GM03348 (cell line): ENCODE results near the gene WAPL.

Experiments used
- DNase-seq: peaks from one replicate; pipeline ENCODE4 v3.0.0; 2012; ENCODE audit warnings: low spot score

WAPL gene

DNA sequence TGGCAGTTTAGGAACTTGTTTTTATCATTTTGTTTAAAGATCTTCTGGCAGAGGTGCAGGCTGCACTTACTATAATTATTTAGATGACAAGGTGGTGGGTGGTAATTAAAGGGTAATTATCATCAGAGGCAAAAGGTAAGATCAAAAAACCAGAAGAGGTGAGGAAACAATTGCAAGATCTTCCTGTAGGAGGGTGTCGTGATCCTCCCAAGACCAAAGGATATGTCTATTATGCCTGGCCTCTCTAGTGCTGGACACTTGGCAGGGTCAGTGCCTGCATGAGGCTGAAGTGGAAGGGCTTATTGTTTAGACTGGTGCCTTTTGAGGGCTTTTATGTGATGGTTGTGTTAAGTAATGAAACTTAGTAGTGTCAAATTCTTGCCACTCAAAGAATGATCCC is 1.8 kb upstream of the WAPL start:
- DNase-seq: peak; percentile 34

DNA sequence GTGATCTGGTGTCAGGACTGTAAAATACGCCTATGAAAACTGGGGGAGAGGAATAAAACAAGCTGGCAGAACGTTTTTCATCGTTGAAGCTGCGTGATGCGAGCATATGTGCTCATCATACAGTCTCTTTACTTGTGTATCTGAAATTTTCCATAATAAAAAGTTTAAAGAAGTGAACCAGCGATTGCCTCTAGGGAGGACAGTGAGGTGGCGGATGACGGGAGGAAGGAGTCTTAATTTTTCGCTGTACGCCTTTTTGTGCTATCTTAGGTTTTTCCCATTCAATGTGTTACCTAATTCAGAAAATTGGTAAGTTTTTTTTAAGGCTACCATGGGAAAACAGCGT is 891 bp upstream of the WAPL start:
- peak; percentile 37 for DNase-seq

DNA sequence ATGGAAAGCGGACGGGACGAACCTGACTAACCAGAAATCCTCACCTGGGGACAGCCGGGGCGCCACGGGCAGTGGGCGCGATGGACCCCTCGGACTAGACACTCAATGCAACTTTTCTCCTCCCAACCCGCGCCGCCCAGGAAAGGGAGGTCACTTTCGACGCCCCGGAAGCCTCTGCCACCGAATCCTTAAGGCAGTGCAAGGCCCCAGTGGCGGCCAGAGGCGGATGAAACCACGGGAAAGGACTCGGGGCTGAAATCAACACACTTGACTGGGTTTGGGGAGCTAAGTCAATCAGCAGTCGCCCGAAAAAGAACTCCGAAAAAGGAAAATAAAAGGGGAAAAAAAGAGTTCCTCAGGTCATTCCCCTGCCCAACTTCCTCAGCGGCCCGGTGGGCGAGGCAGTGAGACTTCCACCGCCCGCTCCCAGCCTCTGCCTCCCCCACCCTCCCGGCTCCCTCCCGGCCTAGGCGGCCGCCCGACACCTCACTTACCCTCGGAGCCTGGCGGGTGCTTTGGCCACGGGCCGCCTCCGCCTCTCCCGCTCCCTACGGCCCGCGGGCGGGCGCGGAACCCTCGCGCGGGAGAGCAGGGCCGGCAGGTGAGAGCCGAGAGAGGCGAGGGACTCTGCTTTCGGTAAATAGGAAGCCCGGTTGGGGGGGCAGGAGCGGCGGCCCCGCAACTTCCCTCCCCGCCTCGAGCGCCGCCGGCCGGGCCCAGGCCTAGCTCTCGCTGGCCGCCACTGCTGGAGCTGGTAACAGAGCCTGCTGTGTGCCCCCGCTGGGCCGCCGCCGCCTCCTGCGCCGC is 518 bp downstream of the WAPL start:
- peak; percentile 84 for DNase-seq

DNA sequence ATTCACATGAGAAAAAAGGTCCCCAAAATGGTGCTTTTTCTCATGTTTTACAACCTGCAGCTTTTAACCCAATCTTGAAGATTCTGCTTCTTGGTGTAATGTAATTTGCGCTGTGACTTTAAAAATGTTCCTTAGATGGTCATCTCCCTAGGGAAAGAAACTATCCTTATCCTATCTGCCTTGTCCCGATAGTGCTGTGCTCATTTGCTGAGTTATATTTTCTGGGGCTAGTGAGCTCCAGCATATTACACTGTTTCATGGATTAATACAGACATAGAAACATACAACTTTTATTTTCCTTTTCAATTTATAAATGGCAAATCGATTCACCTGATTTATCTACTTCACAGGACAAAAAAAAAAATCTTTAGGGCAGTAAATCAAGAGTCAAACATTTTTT is 2.8 kb downstream of the WAPL start:
- no peak for DNase-seq

DNA sequence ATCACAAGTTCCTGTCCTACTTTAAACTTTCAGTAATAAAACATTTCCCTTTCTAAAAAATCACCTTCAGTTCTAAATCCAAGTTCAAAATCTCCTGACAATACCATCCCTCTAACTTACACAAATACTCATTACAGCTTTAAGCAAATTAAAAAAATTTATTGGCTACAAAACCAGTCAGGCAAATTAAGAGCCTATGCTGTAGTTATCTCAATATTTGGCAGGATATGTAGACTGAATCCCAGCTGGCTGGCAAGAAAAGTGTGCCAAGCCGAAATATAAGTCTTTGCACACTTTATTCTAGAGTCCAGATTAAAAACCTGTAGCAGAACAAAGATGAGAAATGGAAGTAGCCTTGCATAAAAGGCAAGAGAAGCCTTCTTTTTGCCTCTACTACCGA is 9.5 kb downstream of the WAPL start:
- DNase-seq: no peak

DNA sequence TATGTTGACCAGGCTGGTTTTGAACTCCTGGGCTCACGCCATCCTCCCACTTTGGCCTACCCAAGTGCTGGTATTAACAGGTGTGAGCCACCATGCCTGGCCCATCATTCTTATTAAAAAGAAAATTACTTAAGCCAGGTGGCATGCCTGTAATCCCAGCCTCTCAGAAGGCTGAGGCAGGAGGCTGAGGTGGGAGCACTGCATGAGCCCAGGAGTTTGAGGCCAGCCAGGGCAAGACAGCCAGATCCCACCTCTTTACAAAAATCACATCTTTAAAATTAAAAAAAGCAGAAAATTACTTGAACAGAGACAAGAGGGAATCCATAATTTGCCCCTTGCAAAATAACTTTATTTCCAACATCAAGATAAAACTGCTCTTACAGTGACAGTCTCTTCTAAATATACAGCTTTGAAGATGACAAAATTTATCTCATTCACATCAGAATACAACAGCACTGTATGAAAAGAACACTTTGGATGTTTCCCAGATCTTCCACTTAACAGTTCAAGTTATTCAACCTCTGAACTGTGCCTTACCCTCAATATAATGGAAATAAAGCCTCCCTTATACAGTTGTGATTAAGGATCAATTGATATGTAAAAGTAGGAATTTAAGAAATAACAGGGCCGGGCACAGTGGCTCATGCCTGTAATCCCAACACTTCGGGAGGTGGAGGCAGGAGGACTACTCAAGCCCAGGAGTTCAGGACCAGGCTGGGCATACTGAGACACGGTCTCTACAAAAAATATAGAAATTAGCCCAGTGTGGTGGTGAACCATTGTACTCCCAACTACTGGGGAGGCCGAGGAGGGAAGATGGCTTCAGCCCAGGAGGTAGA is 10.3 kb downstream of the WAPL start:
- DNase-seq: no peak

DNA sequence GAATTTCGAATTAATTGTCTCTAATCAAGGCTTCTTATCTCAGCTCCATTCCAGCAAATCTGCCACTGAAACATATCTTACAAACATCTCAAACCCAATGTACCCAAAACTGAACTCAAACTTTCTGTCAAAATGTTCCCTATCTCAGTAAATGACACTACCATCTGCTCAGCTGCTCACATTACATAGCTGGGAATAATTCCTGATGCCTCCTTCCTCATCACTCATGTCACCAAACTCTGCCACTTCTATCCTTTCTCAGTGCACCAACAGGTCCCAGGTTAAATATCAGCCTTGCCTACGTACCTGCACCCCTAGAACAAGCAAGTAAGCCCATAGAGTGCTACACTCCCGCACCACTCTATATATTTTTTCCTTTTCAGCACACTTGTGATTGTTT is 12.4 kb downstream of the WAPL start:
- no peak for DNase-seq

DNA sequence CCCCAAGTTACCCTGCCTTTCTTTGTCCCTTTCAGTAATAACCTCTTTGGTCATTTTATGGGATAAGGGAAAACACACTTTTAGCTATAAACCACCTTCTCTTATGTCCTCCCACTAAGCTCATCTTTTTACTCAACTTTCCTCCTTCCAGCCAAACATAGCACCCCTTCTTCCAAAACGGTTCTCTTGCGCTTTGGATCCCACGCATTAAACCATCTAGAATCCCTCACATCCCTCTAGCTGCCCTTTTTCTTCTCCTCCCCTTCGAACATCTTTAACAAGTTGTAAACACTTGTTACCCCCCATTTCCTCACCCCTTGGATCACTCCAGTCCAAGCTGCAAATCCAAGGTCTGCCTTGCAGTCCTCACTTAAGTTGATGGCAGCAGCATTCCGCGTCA is 13.4 kb downstream of the WAPL start:
- DNase-seq: no peak

DNA sequence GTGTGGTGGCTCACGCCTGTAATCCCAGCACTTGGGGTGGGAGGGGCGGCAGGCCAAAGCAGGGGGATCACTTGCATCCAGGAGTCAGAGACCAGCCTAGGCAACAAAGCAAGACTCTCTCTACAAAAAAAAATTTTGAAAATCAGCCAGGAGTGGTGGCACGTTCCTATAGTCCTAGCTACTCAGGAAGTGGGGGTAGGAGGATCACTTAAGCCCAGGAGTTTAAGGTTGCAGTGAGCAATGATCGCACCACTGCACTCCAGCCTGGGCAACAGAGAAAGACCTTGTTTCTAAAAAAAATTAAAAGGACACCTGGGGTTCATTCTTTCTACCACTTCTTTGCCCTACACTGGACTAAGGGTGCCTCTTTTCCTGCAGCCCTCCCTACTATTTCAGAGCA is 15.1 kb downstream of the WAPL start:
- DNase-seq: no peak

DNA sequence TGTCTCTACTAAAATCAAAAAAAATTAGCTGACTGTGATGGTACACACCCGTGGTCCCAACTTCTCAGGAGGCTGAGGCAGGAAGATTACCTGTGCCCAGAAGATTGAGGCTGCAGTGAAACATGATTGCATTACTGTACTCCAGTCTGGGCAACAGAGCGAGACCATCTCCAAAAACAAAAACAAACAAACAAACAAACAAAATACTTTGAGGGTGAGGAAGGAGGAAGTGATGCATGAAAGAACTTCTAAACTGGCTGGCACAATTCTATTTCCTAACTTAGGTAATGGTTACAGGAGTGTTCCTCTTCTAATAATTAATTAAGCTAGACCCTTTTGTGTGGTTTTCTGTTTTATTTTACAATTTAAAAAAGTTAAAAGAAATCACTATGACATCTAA is 15.5 kb downstream of the WAPL start:
- no peak for DNase-seq

DNA sequence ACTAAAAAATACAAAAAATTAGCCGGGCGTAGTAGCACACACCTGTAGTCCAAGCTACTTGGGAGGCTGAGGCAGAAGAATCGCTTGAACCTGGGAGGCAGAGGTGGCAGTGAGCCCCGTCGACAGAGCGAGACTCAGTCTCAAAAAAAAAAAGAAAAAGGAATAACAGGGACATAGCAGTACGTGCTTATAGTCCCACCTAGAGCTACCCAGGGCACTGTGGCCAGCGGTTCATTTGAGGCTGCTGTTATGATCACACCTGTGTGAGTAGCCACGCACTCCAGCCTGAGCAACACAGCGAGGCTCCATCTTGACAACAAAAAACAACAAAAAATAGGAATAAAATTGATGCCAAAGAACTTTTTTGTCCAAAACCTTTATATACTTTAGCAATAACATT is 17.1 kb downstream of the WAPL start:
- DNase-seq: no peak

DNA sequence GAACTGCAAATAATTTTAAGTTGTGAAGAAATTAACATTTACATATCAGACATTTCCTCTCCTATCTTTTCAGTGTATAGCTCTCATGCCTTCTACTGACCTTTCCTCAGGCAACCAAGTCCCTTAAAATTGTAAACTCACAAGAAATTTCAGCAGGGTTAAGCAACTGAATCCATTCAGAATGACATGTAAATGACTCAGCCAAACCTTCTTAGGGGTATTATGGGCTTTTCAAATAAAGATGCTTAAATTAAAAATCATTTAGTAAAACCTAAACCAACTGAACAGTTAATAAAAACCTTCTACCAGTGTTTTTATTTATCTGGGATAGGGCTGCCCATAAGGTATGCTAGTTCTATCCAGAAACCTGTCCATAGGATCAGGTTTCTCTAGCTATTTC is 20.7 kb downstream of the WAPL start:
- DNase-seq: peak; percentile 26

DNA sequence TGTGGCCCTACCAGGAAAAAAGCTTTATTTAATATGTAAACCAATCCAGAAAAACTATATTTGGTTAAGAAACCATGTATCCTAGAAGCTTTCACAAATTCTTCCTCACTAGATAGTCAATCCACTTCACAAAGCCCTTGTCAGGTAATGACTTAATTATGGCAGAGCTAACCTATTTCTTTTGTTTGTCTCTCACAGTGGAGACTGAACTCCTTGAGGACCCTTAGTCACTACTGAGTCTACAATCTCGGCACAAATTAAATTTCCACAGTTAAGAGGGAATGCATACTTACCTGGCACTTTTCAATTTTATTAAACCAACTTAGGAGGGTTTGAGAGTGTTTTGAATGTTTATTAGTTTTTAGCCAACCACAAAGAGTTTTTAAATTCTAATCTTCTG is 23.0 kb downstream of the WAPL start:
- DNase-seq: no peak

DNA sequence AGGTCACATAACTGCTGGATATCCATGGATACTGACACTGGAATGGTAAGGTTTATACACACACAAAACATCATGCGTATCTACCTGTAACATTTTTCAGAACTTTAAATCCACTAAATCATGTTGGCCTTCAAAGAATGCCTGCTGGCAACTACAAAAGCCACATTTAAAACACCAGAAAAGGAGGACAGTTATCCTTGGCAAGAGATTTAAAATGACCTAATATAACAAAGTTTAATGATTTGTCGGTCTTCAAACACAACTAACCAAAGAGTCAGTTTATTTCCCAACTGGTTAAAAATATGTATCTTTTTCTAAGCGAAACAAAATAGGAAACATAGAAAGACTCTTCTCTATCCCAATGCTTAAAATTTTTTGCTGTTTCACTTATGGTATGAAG is 24.0 kb downstream of the WAPL start:
- DNase-seq: no peak

DNA sequence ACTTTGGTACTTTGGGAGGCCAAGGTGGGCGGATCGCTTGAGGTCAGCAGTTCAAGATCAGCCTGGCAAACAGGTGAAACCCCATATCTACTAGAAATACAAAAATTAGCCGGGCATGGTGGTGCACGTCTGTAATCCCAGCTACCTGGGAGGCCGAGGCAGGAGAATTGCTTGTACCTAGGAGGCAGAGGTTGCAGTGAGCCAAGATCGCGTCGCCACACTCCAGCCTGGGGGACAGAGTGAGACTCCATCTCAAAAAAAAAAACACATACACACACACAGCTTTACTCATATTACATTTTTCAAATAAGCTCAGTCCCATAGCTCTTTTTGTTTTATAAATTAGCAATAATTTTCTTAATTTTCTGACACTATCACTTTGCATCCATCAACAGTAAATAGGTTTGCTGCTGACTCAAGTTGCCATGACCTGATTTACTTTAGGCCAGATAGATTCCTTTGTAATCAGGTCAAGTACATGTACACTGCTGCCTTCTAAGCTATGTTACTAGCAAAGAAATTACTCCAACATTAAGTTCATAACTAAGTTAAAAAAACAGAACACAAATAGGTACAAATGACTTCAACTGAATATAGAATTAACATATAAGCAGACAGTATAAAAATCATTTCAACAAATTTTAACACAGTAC is 31.5 kb downstream of the WAPL start:
- no peak for DNase-seq

DNA sequence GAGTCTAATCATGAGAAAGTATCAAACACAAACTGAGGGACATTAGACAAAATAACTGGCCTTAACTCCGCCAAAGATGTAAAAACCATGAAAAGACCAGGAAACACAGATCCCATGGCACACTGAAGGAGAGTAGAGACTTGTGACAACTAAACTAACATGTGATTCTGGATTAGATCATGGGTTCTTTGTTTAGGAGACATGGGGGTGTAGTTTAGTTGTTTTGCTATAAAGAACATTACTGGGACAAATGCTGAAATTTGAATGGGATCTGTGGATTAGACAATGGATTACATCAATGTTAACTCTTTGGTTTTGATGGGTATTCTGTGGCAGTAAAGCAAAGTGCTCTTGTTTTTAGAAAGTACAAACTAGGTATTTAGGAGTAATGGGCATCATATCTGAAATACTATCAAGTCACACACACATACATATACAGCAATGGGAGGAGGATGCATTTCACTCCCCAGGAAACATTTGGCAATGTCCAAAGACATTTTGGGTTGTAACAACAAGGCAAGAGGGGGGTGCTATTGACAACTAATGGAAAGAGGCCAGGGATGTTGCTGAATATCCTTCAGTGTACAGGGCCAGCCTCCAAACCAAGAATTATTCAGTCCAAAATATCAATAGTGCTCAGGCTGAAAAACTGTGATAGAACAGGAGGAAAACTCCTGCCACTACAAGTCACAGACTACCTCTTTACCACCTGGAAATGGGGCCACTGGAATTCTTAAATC is 32.4 kb downstream of the WAPL start:
- DNase-seq: no peak

DNA sequence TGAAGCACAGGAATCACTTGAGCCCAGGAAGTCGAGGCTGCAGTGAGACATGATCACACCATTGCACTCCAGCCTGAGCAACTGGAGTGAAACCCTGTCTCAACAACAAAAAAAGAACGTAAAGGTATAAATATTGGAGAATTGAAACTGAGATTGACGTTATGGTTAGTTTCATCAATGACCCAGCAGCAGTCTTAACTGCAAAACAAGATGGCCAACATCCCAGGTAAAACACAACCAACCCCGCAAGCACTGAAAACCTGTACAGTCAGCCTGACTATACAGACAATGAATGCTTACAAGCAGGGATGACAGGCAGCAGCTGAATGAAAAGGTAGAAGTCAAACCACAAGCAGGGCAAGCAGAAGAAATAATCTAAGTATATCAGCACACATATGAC is 34.7 kb downstream of the WAPL start:
- DNase-seq: no peak

DNA sequence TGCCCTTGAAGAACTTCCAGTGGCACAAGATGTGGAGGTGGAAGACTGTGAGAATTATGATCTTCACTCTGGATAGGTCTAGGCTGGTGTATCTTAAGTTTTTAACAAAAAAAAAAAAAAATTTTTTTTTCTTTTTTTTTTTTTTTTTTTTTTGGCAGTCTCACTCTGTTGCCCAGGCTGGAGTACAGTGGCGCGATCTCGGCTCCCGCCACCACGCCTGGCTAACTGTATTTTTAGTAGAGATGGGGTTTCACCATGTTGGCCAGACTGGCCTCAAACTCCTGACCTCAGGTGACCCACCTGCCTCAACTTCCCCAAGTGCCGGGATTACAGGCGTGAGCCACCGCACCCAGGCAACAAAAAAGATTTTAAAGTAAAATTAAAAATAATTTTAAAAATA is 37.9 kb downstream of the WAPL start:
- no peak for DNase-seq

DNA sequence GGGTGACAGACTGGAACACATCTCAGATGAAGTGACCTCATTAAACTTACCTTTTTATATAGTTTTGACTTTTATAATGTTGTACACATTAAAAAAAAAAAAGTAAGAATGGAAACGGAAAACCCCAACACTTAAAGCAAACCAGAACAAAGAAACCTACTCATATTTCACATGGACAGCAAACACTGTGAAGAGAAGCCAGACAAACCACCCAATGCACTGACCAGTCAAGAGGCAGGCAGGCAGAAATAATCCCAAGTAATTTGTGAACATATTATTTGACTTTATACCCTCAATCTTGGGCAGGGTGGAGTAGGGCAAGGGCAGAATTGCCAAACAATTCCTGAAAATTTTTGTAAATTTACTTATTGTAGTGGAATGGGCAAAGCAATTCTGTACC is 39.8 kb downstream of the WAPL start:
- DNase-seq: no peak

DNA sequence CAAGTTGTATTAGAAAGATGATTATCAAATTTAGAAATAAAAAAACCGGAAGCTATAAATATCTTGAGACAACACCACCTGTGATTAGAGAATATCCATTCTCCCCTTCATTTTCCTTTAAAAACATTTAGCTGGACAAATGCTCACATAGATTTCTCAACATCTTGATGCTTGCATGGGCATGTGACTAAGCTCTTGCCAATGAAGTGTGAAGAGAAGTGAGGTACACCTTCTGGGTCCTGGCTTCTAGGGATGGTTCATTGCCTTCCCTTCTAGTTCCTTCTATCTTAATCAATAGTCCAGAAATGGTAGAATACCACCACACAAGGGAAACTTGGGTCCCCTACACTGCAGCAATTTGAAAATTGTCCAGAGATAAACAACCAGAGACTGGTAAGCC is 41.0 kb downstream of the WAPL start:
- DNase-seq: no peak

DNA sequence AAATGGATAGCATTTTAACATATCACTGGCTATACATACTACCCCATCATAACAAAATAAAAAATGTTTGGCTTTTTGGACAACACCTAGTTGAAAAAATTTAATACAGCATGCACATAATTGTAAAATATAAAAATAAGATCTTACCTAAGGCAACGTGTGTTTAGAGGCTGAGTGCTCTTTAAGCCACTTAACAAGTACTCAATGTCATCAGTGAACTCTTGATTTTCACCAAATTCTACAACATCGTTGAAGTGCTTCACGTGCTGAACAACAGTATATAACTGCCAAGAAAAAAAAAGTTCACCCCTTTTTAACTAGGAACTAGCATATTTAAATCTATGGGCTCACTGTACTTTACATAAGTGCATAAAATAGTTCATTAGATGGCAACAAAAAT is 49.5 kb downstream of the WAPL start:
- DNase-seq: no peak

DNA sequence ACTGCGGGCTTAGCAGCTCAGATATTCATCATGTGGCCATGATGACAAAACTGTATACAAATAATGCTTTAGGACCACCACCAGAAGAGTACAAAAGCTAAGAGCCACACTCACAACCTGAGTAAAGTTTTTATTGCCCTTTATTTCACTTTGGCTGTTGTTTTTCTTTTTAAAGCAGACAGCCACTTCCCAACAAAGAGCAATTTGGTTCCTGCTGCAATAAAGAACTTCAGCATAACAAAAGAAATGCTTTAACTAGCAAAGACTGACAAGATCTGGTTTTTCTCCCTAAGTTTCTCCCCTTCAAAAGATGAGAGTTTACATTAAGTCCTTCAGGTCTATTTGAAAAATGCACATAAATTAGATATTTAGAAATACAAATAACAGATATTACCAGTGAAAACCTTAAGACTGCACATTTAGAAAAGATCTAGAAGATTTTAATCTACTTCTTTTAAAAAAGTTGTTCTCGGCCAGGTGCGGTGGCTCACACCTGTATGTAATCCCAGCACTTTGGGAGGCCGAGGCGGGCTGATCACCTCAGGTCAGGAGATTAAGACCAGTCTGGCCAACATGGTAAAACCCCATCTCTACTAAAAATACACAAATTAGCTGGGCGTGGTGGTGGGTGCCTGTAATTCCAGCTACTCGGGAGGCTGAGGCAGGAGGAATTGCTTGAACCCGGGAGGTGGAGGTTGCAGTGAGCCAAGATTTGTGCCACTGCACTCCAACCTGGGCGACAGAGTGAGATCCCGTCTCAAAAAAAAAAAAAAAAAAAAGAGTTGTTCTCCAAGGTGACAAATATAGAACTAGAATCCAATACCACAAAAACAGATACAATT is 59.4 kb downstream of the WAPL start:
- no peak for DNase-seq
